Upper lobe of left lung (tissue), 4 donors: ENCODE results near the gene FRMD5.

Experiments
- CTCF ChIP-seq, 6 experiments: fragments of 450-650 bp in 4 of 6; fragments of 200-600 bp in 2 of 6; sonication (generic) in 2 of 6; IDR thresholded peaks; one replicate each; pipeline ENCODE4 v1.5.1; 2016 to 2019; ENCODE audit warnings: antibody characterized with exemption in 6 of 6
- EP300 ChIP-seq, 4 donors: sonication (generic); formaldehyde crosslinking; IDR thresholded peaks; one replicate each; pipeline ENCODE4 v1.5.1; 2017; ENCODE audit warnings: antibody characterized with exemption in 4 of 4, control low read depth in 2 of 4
- POLR2A ChIP-seq, 4 donors: fragments of 450-650 bp; IDR thresholded peaks; one replicate each; pipeline ENCODE4 v1.5.1; 2016 to 2017; ENCODE audit warnings: antibody characterized with exemption in 4 of 4, mild to moderate bottlenecking in 2 of 4
- POLR2AphosphoS5 ChIP-seq, 2 donors: sonication (generic); formaldehyde crosslinking; IDR thresholded peaks; one replicate each; pipeline ENCODE4 v1.5.1; 2017; ENCODE audit warnings: antibody characterized with exemption in 2 of 2

GRCh38 chr15:44132057-44132456 is 63.0 kb downstream of the FRMD5 start:
- TF ChIP-seq CTCF (IDR thresholded peaks at IDR 0.05) (no peak), EP300 (IDR thresholded peaks at IDR 0.05) (no peak), POLR2A (IDR thresholded peaks at IDR 0.05) (no peak), POLR2AphosphoS5 (IDR thresholded peaks at IDR 0.05) (no peak)
